Activated T-cell treated with anti-CD3 and anti-CD28 coated beads, Interleukin-2, amount 50 U/mL, for 72 hours (primary cell): ENCODE data around the gene PTCH1. TPM values are rescaled to one million over a fixed set of nuclear protein-coding genes. Genes with fewer than 3 reads are reported as not detected.

Source experiments
- ATAC-seq, 2 donors: fragments of 150-1000 bp; cut with Tn5 transposase; replicated peaks in 1 of 2; 2 replicates each; pipeline ENCODE4 v1.10.0; 2021; ENCODE audit warnings: moderate library complexity in 2 of 2, mild to moderate bottlenecking in 1 of 2
- DNase-seq, 2 donors: peaks; one replicate each; pipeline ENCODE4 v3.0.0; 2021 to 2022; ENCODE audit warnings: mixed read lengths in 1 of 2
- H3K27ac Mint-ChIP-seq: one replicate; pipeline ENCODE4 v1.8.0; 2022; ENCODE audit warnings: mild to moderate bottlenecking, moderate library complexity, mixed read lengths
- H3K27me3 Mint-ChIP-seq: one replicate; pipeline ENCODE4 v1.8.0; 2022; ENCODE audit warnings: low read depth, mixed read lengths
- H3K36me3 Mint-ChIP-seq, 2 donors: one replicate each; pipeline ENCODE4 v1.8.0; 2022; ENCODE audit warnings: mixed read lengths in 2 of 2, mild to moderate bottlenecking in 1 of 2; ENCODE audit not compliant: insufficient read depth in 2 of 2
- H3K4me1 Mint-ChIP-seq: one replicate; pipeline ENCODE4 v1.8.0; 2022; ENCODE audit warnings: low read depth, mixed read lengths
- H3K4me3 Mint-ChIP-seq, 2 donors: one replicate each; pipeline ENCODE4 v1.8.0; 2022; ENCODE audit warnings: mild to moderate bottlenecking in 2 of 2, mixed read lengths in 2 of 2, moderate library complexity in 2 of 2
- H3K9me3 Mint-ChIP-seq, 2 donors: one replicate each; pipeline ENCODE4 v1.8.0; 2022; ENCODE audit warnings: mixed read lengths in 2 of 2
- total RNA-seq, 2 donors: library from RNA; stranded (reverse); gene quantifications; one replicate each; pipeline ENCODE4 v1.2.3, GENCODE V29; 2022

The PTCH1 gene
- total RNA-seq, 2 donors from 2014 or later, result 5.9 to 10.5 TPM

DNA sequence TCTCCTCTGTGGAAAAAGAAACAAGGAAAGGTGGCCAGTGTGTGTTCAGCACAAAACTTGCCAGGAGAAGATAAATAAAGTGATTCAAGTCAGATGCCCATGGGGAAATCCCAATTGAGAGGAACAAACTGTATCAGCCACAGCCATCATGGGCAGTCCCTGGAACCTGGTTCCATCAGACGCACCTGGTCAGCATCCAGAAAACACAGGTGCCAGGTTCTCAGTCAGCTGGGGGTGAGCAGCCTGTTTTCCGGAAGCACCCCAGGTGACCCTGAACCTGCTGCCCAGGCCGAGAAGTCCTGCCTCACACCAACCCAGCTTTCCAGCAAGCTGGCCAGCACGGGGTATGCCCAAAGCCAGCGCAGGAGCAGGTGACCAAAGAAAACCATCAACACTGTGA is 30.5 kb downstream of the PTCH1 start:
- ATAC-seq, result no peak
- H3K9me3 Mint-ChIP-seq, result no peaks in the 10 kb centered on the region
- H3K4me3 Mint-ChIP-seq, result no peak overlapping the region
- no peak for DNase-seq
- peaks cover under 1% of the 10 kb centered on the region for H3K4me1 Mint-ChIP-seq
- no peaks in the 10 kb centered on the region for H3K27me3 Mint-ChIP-seq
- no peak overlapping the region for H3K27ac Mint-ChIP-seq
- no peaks in the 10 kb centered on the region for H3K36me3 Mint-ChIP-seq

- Mint-ChIP-seq H3K27ac (no peak overlapping the region), H3K9me3 (no peaks in the 10 kb centered on the region), H3K4me1 (peaks cover 5% of the 10 kb centered on the region), H3K4me3 (no peak overlapping the region), H3K36me3 (no peaks in the 10 kb centered on the region), H3K27me3 (no peaks in the 10 kb centered on the region)
- no peak for DNase-seq
- no peak for ATAC-seq
Measured at GRCh38 chr9:95484225-95484624, 32.5 kb downstream of the PTCH1 start.

GRCh38 chr9:95483431-95483830 is 33.3 kb downstream of the PTCH1 start:
- ATAC-seq, result no peak
- DNase-seq, result no peak
- Mint-ChIP-seq H3K36me3 (no peaks in the 10 kb centered on the region), H3K27ac (no peak overlapping the region), H3K4me3 (no peak overlapping the region), H3K4me1 (peaks cover 5% of the 10 kb centered on the region), H3K9me3 (no peaks in the 10 kb centered on the region), H3K27me3 (no peaks in the 10 kb centered on the region)

DNA sequence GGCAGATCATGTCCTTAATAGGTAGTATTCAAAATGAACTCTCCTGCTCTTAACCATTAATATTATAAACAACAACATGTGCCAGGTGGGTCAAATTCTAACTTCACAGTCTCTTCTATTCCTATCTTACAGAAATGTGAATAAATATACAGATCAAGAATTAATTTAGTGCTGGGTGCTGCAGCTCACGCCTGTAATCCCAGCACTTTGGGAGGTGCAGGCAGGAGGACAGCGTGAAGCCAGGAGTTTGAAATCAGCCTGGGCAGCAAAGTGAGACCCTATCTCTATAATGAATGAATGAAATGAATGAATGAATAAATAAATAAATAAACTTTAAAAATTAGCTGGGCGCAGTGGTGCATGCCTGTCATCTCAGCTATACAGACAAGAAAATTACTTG is 34.1 kb downstream of the PTCH1 start:
- H3K36me3 Mint-ChIP-seq, result no peaks in the 10 kb centered on the region
- peaks cover 5% of the 10 kb centered on the region for H3K4me1 Mint-ChIP-seq
- DNase-seq, result no peak
- no peaks in the 10 kb centered on the region for H3K9me3 Mint-ChIP-seq
- no peak for ATAC-seq
- H3K27me3 Mint-ChIP-seq, result no peaks in the 10 kb centered on the region
- H3K4me3 Mint-ChIP-seq, result no peak overlapping the region
- no peak overlapping the region for H3K27ac Mint-ChIP-seq

- Mint-ChIP-seq H3K9me3 (no peaks in the 10 kb centered on the region), H3K4me1 (peaks cover 5% of the 10 kb centered on the region), H3K4me3 (no peak overlapping the region), H3K27ac (no peak overlapping the region), H3K36me3 (no peaks in the 10 kb centered on the region), H3K27me3 (no peaks in the 10 kb centered on the region)
- peak; percentile 32 to 66 for ATAC-seq
- DNase-seq, result peak; percentile 15 to 27
Measured at GRCh38 chr9:95481000-95481399, 35.8 kb downstream of the PTCH1 start.

DNA sequence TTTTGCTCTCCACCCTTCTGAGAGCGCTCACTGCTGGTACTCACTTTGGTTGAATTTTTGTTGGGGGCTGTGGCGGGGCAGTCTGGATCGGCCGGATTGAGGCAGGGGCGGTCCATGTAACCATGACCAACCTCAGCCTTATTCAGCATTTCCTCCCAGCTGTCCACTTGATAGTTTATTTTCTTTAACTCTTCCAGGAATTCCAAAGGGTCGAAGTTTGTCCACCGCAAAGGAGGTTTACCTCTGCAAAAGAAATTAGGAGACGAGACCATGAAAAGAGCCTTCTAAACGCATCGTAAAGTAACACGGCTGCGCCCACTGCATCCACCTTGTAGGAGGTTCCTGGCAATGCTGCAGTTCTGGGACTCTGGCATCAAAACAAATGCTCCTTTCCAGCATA is 36.4 kb downstream of the PTCH1 start:
- no peak overlapping the region for H3K27ac Mint-ChIP-seq
- H3K4me3 Mint-ChIP-seq, result no peak overlapping the region
- H3K36me3 Mint-ChIP-seq, result no peaks in the 10 kb centered on the region
- DNase-seq, result no peak
- ATAC-seq, result no peak
- H3K27me3 Mint-ChIP-seq, result no peaks in the 10 kb centered on the region
- H3K4me1 Mint-ChIP-seq, result peaks cover 5% of the 10 kb centered on the region
- H3K9me3 Mint-ChIP-seq, result no peaks in the 10 kb centered on the region

DNA sequence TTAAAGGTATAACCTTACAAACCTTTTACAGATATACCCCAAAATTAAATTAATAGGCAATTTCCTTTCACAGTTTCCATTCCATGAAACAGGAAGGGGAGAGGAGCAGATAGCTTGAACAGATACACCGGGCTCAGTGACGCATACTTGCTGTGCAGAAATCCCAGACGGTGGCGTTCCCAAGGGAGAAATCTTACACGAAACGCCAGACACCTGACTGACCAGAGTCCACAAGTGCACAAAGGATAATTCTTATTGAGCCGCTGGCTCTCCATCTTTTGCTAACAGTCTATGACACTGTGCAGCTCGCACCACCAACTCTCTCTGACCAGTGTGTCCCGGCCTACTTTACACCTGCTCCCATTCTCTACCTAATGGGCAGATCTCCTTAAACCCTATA is 37.4 kb downstream of the PTCH1 start:
- no peaks in the 10 kb centered on the region for H3K9me3 Mint-ChIP-seq
- no peaks in the 10 kb centered on the region for H3K27me3 Mint-ChIP-seq
- no peak overlapping the region for H3K27ac Mint-ChIP-seq
- DNase-seq (no peak), ATAC-seq (no peak)
- H3K36me3 Mint-ChIP-seq, result no peaks in the 10 kb centered on the region
- no peak overlapping the region for H3K4me3 Mint-ChIP-seq
- H3K4me1 Mint-ChIP-seq, result peaks cover 5% of the 10 kb centered on the region

DNA sequence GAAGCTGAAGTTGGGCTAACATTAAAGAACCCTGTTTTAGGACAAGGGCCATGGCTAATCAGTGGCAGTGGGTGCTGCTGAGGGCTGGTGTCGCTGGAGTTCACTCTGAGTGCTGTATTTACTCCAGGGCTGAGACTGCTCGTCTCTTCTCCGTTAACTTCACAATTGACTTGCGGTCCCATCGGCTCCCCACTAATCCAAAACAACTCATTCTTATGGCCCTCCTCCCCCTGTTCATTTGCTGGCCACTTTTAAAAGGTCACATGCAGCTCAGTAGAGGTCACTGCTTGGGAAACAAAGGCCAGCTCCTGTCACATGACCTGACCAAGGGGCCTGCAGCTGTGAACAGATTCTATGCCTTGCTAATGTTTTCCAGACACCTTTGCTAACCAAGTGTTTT is 38.4 kb downstream of the PTCH1 start:
- no peaks in the 10 kb centered on the region for H3K36me3 Mint-ChIP-seq
- peaks cover 5% of the 10 kb centered on the region for H3K4me1 Mint-ChIP-seq
- no peaks in the 10 kb centered on the region for H3K27me3 Mint-ChIP-seq
- H3K27ac Mint-ChIP-seq, result no peak overlapping the region
- DNase-seq (no peak), ATAC-seq (no peak)
- no peaks in the 10 kb centered on the region for H3K9me3 Mint-ChIP-seq
- no peak overlapping the region for H3K4me3 Mint-ChIP-seq

GRCh38 chr9:95477885-95478284 is 38.9 kb downstream of the PTCH1 start:
- no peak for ATAC-seq
- Mint-ChIP-seq H3K9me3 (no peaks in the 10 kb centered on the region), H3K27me3 (no peaks in the 10 kb centered on the region), H3K36me3 (no peaks in the 10 kb centered on the region), H3K4me3 (no peak overlapping the region), H3K4me1 (peaks cover 5% of the 10 kb centered on the region), H3K27ac (no peak overlapping the region)
- DNase-seq, result no peak

GRCh38 chr9:95477441-95477840 is 39.3 kb downstream of the PTCH1 start:
- DNase-seq (no peak), ATAC-seq (no peak)
- Mint-ChIP-seq H3K27me3 (no peaks in the 10 kb centered on the region), H3K4me3 (no peak overlapping the region), H3K27ac (no peak overlapping the region), H3K9me3 (no peaks in the 10 kb centered on the region), H3K4me1 (peaks cover 5% of the 10 kb centered on the region), H3K36me3 (no peaks in the 10 kb centered on the region)

- Mint-ChIP-seq H3K36me3 (peaks cover 0 to 2% of the 10 kb centered on the region in 2 donors), H3K27me3 (no peaks in the 10 kb centered on the region), H3K4me3 (no peak overlapping the region), H3K9me3 (no peaks in the 10 kb centered on the region), H3K27ac (no peak overlapping the region), H3K4me1 (peaks cover under 1% of the 10 kb centered on the region)
- ATAC-seq, result no peak
- no peak for DNase-seq
Measured at GRCh38 chr9:95468791-95469190, 48.0 kb downstream of the PTCH1 start.

DNA sequence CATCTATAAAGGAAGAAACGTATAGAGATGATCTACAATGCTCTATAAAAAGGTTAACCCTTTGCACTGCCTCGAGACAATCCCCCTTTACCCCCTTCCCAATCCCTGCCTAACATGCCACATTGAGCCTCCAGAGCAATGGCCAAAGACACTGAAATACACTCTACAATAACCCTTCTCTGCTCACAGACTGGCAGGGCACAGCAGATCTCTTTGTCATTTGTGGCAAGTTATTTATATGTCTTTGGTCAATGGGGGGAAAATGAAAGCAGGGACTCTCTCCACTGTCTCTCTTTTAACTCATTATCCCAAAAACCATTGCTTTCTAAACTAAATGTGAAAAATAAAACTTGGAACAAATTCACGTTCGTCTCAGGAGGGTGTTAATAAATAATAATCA is 51.7 kb downstream of the PTCH1 start:
- H3K36me3 Mint-ChIP-seq, result no peaks in the 10 kb centered on the region
- H3K9me3 Mint-ChIP-seq, result no peaks in the 10 kb centered on the region
- no peak for DNase-seq
- ATAC-seq, result no peak
- H3K4me1 Mint-ChIP-seq, result peaks cover 25% of the 10 kb centered on the region
- no peak overlapping the region for H3K4me3 Mint-ChIP-seq
- peaks cover 10% of the 10 kb centered on the region for H3K27me3 Mint-ChIP-seq
- H3K27ac Mint-ChIP-seq, result no peak overlapping the region

DNA sequence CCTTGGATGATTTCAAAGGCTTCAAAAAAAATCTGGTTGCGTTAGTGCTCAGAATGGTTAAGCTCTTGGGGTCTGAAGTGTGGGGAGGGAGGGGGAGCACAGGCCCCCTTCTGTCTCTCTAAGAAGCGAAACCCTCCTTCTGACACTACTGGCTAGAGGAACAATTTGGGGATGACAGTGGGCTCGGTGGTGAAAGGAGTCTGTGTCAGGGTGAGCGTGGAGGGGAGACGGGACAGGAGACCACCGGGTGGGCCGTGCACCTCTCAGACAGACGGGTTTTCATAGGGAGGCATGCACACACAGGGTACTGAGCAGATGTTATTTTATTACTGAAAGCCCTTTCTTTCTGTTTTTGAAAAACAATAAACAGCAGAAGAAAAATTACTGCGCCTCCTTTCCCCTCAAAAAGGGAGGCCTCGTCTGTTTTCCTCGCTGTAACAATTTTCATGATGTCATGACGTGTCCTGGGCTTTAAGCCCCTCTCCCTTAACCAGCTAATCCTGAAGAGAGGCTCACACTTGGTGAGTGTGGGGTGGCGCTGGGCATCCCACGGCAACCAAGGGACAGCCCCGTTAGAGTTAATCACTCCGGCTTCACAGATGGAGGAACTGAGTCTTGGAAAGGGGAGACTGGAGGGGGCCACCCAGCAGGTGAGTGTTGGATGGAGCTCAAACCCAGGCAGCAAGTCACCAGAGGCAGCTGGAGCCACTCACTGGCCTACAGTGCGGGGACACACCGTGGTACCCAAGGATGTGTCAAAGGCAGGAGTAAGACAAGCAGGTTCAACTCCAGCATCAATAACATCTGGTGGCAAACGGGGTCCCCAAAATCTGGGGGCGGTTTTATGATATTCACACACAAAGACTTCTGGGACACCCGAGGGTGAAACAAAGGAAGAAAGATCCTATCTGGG is 53.4 kb downstream of the PTCH1 start:
- DNase-seq, result peak in 1 of 2 donors; percentile 4
- Mint-ChIP-seq H3K36me3 (no peaks in the 10 kb centered on the region), H3K9me3 (no peaks in the 10 kb centered on the region), H3K4me3 (peak overlapping the region; percentile 81 to 90), H3K27ac (peak overlapping the region; percentile 41), H3K4me1 (peaks cover 25% of the 10 kb centered on the region), H3K27me3 (peaks cover 10% of the 10 kb centered on the region)
- no peak for ATAC-seq
